K562 (cell line): ENCODE data around the gene RIMS3. TPM values are rescaled to one million over a fixed set of nuclear protein-coding genes. Genes with fewer than 3 reads are reported as not detected.

ENCODE experiments used
- ATAC-seq: fragments of 200-7000 bp; cut with Tn5 transposase; 3 replicates; pipeline ENCODE4 v1.9.1; 2020; ENCODE audit warnings: moderate library complexity
- BruUV-seq: library from RNA; stranded (reverse); fragments of 400-500 nt; replicated peaks from 2 replicates; lab custom pipeline; 2021; lab: Mats Ljungman, UMichigan
- CTCF ChIA-PET: fragments of 300-600 bp; formaldehyde crosslinking; extraction: SDS; loops from one replicate; lab custom pipeline; 2021; ENCODE audit warnings: low intra/inter-chr PET ratio; lab: Yijun Ruan, JAX
- POLR2A ChIA-PET: fragments of 300-600, 350-650 bp; sonication (Branson Sonifier 250); formaldehyde crosslinking; extraction: SDS; loops from one replicate; lab custom pipeline; 2021; ENCODE audit warnings: antibody characterized with exemption, inconsistent platforms; lab: Yijun Ruan, JAX
- DNase-seq, 4 experiments: peaks; one replicate each; pipeline versions ENCODE4 v3.0.0 to v3.0.0-alpha.2; 2011 to 2018; ENCODE audit warnings: low spot score in 3 of 4, mixed read lengths in 3 of 4; ENCODE audit errors: extremely low read depth in 1 of 4
- FAIRE-seq: peaks from 2 replicates; lab custom pipeline; 2011; peaks lifted over from hg19 to GRCh38; lab: Jason Lieb, UNC
- H2AFZ ChIP-seq: 2 replicates; pipeline ENCODE4 v1.6.0; 2011; ENCODE audit warnings: low read depth, low read length, control low read depth, inconsistent platforms
- H3K27ac ChIP-seq: fragments of 200-600 bp; 3 replicates; pipeline ENCODE4 v1.8.0; 2011; ENCODE audit warnings: low read depth, mild to moderate bottlenecking, control low read depth, inconsistent platforms, low read length, moderate library complexity, mixed read lengths; ENCODE audit errors: extremely low read depth
- H3K27me3 ChIP-seq, 2 experiments: fragments of 300-600 bp in 1 of 2; 2 replicates in 1 of 2; 3 replicates in 1 of 2; pipeline versions ENCODE4 v1.6.0 to v1.8.0; 2011; ENCODE audit warnings: inconsistent platforms in 2 of 2, low read length in 2 of 2, mild to moderate bottlenecking in 1 of 2, mixed read lengths in 1 of 2, moderate library complexity in 1 of 2; ENCODE audit not compliant: control insufficient read depth in 2 of 2, insufficient read depth in 2 of 2
- H3K36me3 ChIP-seq: fragments of 300-600 bp; 3 replicates; pipeline ENCODE4 v1.8.0; 2011; ENCODE audit warnings: mild to moderate bottlenecking, low read length, inconsistent platforms; ENCODE audit not compliant: control insufficient read depth, insufficient read depth
- H3K4me1 ChIP-seq, 2 experiments: fragments of 200-600 bp in 1 of 2; replicated peaks in 1 of 2; 2 replicates in 1 of 2; 3 replicates in 1 of 2; pipeline versions ENCODE4 v1.5.1 to v1.8.0; 2011; ENCODE audit warnings: inconsistent platforms in 2 of 2, low read length in 2 of 2, mild to moderate bottlenecking in 1 of 2, mixed read lengths in 1 of 2, moderate library complexity in 1 of 2; ENCODE audit not compliant: control insufficient read depth in 2 of 2, insufficient read depth in 2 of 2
- H3K4me2 ChIP-seq: 2 replicates; pipeline ENCODE4 v1.6.1; 2011; ENCODE audit warnings: low read length, control low read depth, inconsistent platforms, mixed read lengths; ENCODE audit not compliant: insufficient read depth
- H3K4me3 ChIP-seq: fragments of 200-600 bp; sonication (generic), shearing (Covaris generic); 2 replicates; pipeline ENCODE4 v1.5.1; 2016; ENCODE audit warnings: control low read depth, inconsistent platforms
- H3K79me2 ChIP-seq: fragments of 200-600 bp; 3 replicates; pipeline ENCODE4 v1.8.0; 2011; ENCODE audit warnings: low read length, inconsistent platforms; ENCODE audit not compliant: control insufficient read depth, insufficient read depth
- H3K9ac ChIP-seq, 2 experiments: 2 replicates each; pipeline versions ENCODE4 v1.6.0 to v1.6.1; 2011; ENCODE audit warnings: low read depth in 2 of 2, low read length in 2 of 2, control low read depth in 1 of 2, inconsistent platforms in 1 of 2, mild to moderate bottlenecking in 1 of 2, mixed read lengths in 1 of 2; ENCODE audit not compliant: insufficient read depth in 1 of 2
- H3K9me1 ChIP-seq: one replicate; pipeline ENCODE4 v1.6.0; 2011; ENCODE audit warnings: inconsistent platforms, mild to moderate bottlenecking, low read length, moderate library complexity; ENCODE audit not compliant: control insufficient read depth, insufficient read depth
- H3K9me3 ChIP-seq: replicated peaks from 2 replicates; pipeline ENCODE4 v1.5.1; 2011; ENCODE audit warnings: low read depth, low read length, inconsistent platforms; ENCODE audit not compliant: control insufficient read depth, insufficient read depth
- H4K20me1 ChIP-seq: replicated peaks from 2 replicates; pipeline ENCODE4 v1.6.1; 2011; ENCODE audit warnings: low read length, inconsistent platforms, mixed read lengths; ENCODE audit not compliant: control insufficient read depth, insufficient read depth
- BHLHE40 ChIP-seq: IDR thresholded peaks from 2 replicates; pipeline ENCODE4 v1.6.1; 2011; ENCODE audit warnings: low read length, improper control_type of control experiment
- NR1H2 ChIP-seq: sonication (generic); formaldehyde crosslinking; IDR thresholded peaks from 2 replicates; pipeline ENCODE4 v1.4.0; 2020; ENCODE audit warnings: mild to moderate bottlenecking, missing genetic modification reagents
- WGBS: fragments of 100-300 bp; shearing (Covaris generic); methylation state at CpG from one replicate; pipeline ENCODE4 v1.1.6; 2016; ENCODE audit warnings: low coverage, mixed read lengths; ENCODE audit not compliant: insufficient coverage; ENCODE audit errors: missing lambda C conversion rate; 5-methylcytosine and 5-hydroxymethylcytosine counted together
- in situ Hi-C: fragments of 300-500 bp; cut with MboI; formaldehyde crosslinking; loops from 4 replicates; pipeline ENCODE4 v1.15.0; 2018; ENCODE audit warnings: inconsistent platforms, mixed read lengths
- intact Hi-C: fragments of 100-400 bp; cut with micrococcal nuclease; formaldehyde crosslinking; loops from 2 replicates; pipeline ENCODE4 v1.14.2; 2022
- polyA plus RNA-seq, 8 experiments: library from polyadenylated mRNA; depleted of rRNA in 4 of 8; stranded (reverse) in 5 of 8; unstranded in 3 of 8; fragments of >200 nt; fragmentation: Nextera tagmentation in 2 of 8; fragmentation: Illumina TruSeq in 1 of 8; extraction: Ambion mirVana in 2 of 8; extraction: Trizol in 1 of 8; gene quantifications; 2 replicates each; pipeline versions ENCODE4 v1.2.1 to v1.2.3, GENCODE V29; 2011 to 2014; ENCODE audit warnings: inconsistent platforms in 1 of 8, missing spikeins in 1 of 8
- total RNA-seq, 7 experiments: library from RNA; depleted of rRNA in 6 of 7; stranded (reverse); fragments of >200 nt in 6 of 7; fragmentation: Illumina TruSeq in 2 of 7; extraction: Trizol in 2 of 7; gene quantifications; 2 replicates each; pipeline versions ENCODE4 v1.2.1 to v1.2.3, GENCODE V29; 2011 to 2021; ENCODE audit warnings: low replicate concordance in 1 of 7
- TF ChIP-seq, protein P1 (sequence below): sonication (generic); formaldehyde crosslinking; IDR thresholded peaks from 2 replicates; pipeline ENCODE4 v1.9.0; 2022; ENCODE audit warnings: mild to moderate bottlenecking, missing genetic modification reagents
- TF ChIP-seq, protein P2 (sequence below): sonication (generic); formaldehyde crosslinking; IDR thresholded peaks from 2 replicates; pipeline ENCODE4 v1.8.0; 2023; ENCODE audit warnings: mild to moderate bottlenecking, missing genetic modification reagents
- TF ChIP-seq, protein P3 (sequence below), 2 experiments: fragments of 150-350 bp in 1 of 2; IDR thresholded peaks; 2 replicates each; pipeline ENCODE4 v1.6.1; 2012 to 2016; ENCODE audit warnings: low read depth in 2 of 2, low read length in 2 of 2, mild to moderate bottlenecking in 1 of 2, moderate library complexity in 1 of 2

Gene RIMS3
- total and polyA plus RNA-seq, 9 of the 15 experiments (the other 6 are each of a cell fraction or from before 2014, with no cell fraction given) = 0.06 to 1.2 (median 0.59) TPM

DNA sequence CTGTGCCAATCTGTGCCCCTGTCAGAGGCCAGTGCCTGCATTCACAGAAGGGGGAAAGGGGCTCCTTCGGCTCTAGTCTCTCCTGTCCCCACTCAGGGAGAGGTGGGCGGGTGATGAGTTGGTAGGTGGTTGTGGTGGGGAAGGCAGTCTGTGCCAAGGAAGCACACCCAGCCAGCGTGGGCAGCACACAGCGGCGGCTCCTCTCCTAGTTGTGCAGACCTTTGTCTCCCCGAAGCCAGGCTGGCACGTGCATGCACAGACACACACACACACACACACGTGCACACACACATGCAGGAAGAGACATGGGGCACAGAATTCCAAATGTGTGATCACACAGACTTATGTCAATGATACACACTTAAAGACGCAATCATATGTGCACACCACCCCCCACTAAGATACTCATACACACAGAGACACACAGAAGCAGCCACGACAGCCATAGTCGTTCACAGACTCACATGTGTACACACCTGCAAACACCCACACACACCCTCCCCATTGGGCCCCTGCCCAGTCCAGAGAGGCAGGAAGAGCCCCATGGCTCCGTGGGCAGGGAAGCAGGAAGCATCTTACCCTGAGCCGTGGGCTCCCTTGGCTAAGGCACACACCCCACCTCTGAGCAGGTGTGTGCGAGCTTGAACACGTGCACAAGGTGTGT lies 16.4 kb downstream of the RIMS3 start:
- in situ Hi-C loops (no loop called here), intact Hi-C loops (no loop called here)
- H3K9me1 ChIP-seq = peaks cover 9% of the 10 kb centered on the region
- H2AFZ ChIP-seq = no peak overlapping the region
- no peaks in the 10 kb centered on the region for H3K79me2 ChIP-seq
- DNase-seq = no peak
- peaks cover 15 to 17% of the 10 kb centered on the region in 2 experiments; a peak in 4 of 5 replicates for H3K4me1 ChIP-seq
- no peak for FAIRE-seq
- no peaks in the 10 kb centered on the region for H3K9me3 ChIP-seq
- H3K27ac ChIP-seq = no peak overlapping the region
- H4K20me1 ChIP-seq = peaks cover 22% of the 10 kb centered on the region
- no peak overlapping the region for H3K4me2 ChIP-seq
- H3K27me3 ChIP-seq = peaks cover 12 to 41% of the 10 kb centered on the region in 2 experiments; a peak in 4 of 5 replicates
- no peak for ATAC-seq
- H3K36me3 ChIP-seq = no peaks in the 10 kb centered on the region
- peak overlapping the region in 1 of 2 experiments; percentile 49; a peak in 1 of 4 replicates for H3K9ac ChIP-seq
- POLR2A ChIA-PET = interaction anchor here (0.8 kb wide), 1 partner anchor 267 kb away, joined by 5 read pairs; no protein-coding TSS in a partner anchor
- no TSS peak for BruUV-seq
- CTCF ChIA-PET = no interaction called here
- no peak overlapping the region for H3K4me3 ChIP-seq
- 4% methylated on average over 15 of the region's 15 CpGs for WGBS
- TF ChIP-seq NR1H2 (CRISPR knock-in tag) (no peak), BHLHE40 (peak; percentile 58)
- TF ChIP-seq, protein P1, sequence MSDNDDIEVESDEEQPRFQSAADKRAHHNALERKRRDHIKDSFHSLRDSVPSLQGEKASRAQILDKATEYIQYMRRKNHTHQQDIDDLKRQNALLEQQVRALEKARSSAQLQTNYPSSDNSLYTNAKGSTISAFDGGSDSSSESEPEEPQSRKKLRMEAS (CRISPR knock-in tag) = peak; percentile 19; the same call in 1 of the 2 replicates
- TF ChIP-seq, all 486 proteins: peak for 2

DNA sequence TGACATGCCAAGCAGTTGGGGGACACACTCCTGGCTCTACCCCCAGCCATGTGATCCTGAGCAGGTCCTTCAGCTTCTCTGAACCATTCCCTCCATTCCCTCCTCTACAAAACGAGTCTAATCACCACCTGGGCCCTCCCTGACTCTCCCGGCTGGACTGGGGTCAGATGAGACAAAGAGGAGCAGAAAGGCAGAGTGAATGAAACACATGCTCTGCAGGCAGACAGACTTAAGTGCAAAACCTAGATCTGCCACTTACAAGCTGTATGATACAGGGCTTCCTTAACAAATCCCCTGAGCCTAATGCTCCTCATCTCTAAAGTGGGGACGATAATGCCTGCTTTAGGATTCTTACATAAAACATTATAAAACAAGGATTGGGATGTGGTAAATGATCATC lies 17.3 kb downstream of the RIMS3 start:
- no peaks in the 10 kb centered on the region for H3K36me3 ChIP-seq
- BruUV-seq = no TSS peak
- no peak overlapping the region for H3K4me2 ChIP-seq
- peaks cover 14 to 17% of the 10 kb centered on the region in 2 experiments; a peak in 4 of 5 replicates for H3K4me1 ChIP-seq
- no peaks in the 10 kb centered on the region for H3K79me2 ChIP-seq
- FAIRE-seq (no peak), ATAC-seq (no peak), DNase-seq (no peak)
- no peak overlapping the region for H3K4me3 ChIP-seq
- H3K27ac ChIP-seq = no peak overlapping the region
- H3K9me1 ChIP-seq = peaks cover 9% of the 10 kb centered on the region
- H2AFZ ChIP-seq = no peak overlapping the region
- ChIA-PET POLR2A (interaction anchor here (0.8 kb wide), 1 partner anchor 266 kb away, joined by 5 read pairs; no protein-coding TSS in a partner anchor), CTCF (no interaction called here)
- 5% methylated on average over 3 of the region's 3 CpGs for WGBS
- in situ Hi-C loops (no loop called here), intact Hi-C loops (no loop called here)
- peaks cover 8 to 34% of the 10 kb centered on the region in 2 experiments; a peak in 4 of 5 replicates for H3K27me3 ChIP-seq
- peaks cover 16% of the 10 kb centered on the region for H4K20me1 ChIP-seq
- no peaks in the 10 kb centered on the region for H3K9me3 ChIP-seq
- H3K9ac ChIP-seq = no peak overlapping the region
- TF ChIP-seq, protein P2, sequence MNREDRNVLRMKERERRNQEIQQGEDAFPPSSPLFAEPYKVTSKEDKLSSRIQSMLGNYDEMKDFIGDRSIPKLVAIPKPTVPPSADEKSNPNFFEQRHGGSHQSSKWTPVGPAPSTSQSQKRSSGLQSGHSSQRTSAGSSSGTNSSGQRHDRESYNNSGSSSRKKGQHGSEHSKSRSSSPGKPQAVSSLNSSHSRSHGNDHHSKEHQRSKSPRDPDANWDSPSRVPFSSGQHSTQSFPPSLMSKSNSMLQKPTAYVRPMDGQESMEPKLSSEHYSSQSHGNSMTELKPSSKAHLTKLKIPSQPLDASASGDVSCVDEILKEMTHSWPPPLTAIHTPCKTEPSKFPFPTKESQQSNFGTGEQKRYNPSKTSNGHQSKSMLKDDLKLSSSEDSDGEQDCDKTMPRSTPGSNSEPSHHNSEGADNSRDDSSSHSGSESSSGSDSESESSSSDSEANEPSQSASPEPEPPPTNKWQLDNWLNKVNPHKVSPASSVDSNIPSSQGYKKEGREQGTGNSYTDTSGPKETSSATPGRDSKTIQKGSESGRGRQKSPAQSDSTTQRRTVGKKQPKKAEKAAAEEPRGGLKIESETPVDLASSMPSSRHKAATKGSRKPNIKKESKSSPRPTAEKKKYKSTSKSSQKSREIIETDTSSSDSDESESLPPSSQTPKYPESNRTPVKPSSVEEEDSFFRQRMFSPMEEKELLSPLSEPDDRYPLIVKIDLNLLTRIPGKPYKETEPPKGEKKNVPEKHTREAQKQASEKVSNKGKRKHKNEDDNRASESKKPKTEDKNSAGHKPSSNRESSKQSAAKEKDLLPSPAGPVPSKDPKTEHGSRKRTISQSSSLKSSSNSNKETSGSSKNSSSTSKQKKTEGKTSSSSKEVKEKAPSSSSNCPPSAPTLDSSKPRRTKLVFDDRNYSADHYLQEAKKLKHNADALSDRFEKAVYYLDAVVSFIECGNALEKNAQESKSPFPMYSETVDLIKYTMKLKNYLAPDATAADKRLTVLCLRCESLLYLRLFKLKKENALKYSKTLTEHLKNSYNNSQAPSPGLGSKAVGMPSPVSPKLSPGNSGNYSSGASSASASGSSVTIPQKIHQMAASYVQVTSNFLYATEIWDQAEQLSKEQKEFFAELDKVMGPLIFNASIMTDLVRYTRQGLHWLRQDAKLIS (CRISPR knock-in tag) = no peak
- TF ChIP-seq, protein P3, sequence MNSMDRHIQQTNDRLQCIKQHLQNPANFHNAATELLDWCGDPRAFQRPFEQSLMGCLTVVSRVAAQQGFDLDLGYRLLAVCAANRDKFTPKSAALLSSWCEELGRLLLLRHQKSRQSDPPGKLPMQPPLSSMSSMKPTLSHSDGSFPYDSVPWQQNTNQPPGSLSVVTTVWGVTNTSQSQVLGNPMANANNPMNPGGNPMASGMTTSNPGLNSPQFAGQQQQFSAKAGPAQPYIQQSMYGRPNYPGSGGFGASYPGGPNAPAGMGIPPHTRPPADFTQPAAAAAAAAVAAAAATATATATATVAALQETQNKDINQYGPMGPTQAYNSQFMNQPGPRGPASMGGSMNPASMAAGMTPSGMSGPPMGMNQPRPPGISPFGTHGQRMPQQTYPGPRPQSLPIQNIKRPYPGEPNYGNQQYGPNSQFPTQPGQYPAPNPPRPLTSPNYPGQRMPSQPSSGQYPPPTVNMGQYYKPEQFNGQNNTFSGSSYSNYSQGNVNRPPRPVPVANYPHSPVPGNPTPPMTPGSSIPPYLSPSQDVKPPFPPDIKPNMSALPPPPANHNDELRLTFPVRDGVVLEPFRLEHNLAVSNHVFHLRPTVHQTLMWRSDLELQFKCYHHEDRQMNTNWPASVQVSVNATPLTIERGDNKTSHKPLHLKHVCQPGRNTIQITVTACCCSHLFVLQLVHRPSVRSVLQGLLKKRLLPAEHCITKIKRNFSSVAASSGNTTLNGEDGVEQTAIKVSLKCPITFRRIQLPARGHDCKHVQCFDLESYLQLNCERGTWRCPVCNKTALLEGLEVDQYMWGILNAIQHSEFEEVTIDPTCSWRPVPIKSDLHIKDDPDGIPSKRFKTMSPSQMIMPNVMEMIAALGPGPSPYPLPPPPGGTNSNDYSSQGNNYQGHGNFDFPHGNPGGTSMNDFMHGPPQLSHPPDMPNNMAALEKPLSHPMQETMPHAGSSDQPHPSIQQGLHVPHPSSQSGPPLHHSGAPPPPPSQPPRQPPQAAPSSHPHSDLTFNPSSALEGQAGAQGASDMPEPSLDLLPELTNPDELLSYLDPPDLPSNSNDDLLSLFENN (IDR thresholded peaks at IDR 0.05; ENCODE audit: low read depth in 2 of 2, low read length in 2 of 2) = no peak
